Myocyte (in vitro differentiated cells): ENCODE results near the gene NTNG2. TPM values are rescaled to one million over a fixed set of nuclear protein-coding genes. Genes with fewer than 3 reads are reported as not detected.
A peak's percentile ranks its signal among the peaks of the same experiment; 100 is the strongest.
"Not testable (repeated sequence)": the region's sequence is repeated elsewhere in the genome, so short reads cannot be mapped to it uniquely, and the experiment has no call there.

Source experiments
- DNase-seq: peaks from one replicate; pipeline ENCODE4 v3.0.0-alpha.2; 2012; ENCODE audit warnings: low read depth
- polyA plus RNA-seq: library from polyadenylated mRNA; unstranded; fragments of >200 nt; gene quantifications from one replicate; pipeline ENCODE4 v1.2.1, GENCODE V29; 2012; ENCODE audit warnings: missing spikeins
- total RNA-seq: library from RNA; depleted of rRNA; stranded (reverse); fragments of >200 nt; gene quantifications from 2 replicates; pipeline ENCODE4 v1.2.3, GENCODE V29; 2014

Gene NTNG2, protein sequence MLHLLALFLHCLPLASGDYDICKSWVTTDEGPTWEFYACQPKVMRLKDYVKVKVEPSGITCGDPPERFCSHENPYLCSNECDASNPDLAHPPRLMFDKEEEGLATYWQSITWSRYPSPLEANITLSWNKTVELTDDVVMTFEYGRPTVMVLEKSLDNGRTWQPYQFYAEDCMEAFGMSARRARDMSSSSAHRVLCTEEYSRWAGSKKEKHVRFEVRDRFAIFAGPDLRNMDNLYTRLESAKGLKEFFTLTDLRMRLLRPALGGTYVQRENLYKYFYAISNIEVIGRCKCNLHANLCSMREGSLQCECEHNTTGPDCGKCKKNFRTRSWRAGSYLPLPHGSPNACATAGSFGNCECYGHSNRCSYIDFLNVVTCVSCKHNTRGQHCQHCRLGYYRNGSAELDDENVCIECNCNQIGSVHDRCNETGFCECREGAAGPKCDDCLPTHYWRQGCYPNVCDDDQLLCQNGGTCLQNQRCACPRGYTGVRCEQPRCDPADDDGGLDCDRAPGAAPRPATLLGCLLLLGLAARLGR
- 2.0 and 4.5 TPM in 2 replicates for total RNA-seq
- 2.1 TPM for polyA plus RNA-seq

DNA sequence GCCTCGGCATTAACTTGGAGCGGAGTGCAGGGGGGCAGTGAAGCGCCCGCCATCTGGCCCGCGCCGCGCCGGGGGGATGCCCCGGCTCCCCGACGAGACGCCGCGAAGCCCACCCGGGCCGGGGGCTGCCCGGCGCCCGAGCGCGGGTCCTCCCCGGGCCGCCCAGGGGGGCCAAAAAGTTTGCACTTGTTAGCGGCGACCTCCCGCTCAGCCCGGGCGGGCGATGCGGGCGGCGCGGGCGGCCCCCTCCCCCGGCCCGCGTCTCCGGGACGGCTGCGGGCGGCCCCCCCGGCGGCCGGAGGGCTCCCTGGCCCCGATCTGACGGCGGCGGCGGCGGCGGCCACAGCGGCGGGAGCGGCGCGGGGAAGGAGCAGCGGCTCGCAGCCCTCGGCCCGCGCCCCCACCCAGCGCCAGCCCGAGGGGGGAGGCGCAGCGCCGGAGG is at the start of gene NTNG2:
TSS of gene NTNG2 (plus strand) at position 316 of the 442 bp plus-strand sequence. CDS start 4,774 bp downstream, outside the sequence.
- DNase-seq, result no peak

DNA sequence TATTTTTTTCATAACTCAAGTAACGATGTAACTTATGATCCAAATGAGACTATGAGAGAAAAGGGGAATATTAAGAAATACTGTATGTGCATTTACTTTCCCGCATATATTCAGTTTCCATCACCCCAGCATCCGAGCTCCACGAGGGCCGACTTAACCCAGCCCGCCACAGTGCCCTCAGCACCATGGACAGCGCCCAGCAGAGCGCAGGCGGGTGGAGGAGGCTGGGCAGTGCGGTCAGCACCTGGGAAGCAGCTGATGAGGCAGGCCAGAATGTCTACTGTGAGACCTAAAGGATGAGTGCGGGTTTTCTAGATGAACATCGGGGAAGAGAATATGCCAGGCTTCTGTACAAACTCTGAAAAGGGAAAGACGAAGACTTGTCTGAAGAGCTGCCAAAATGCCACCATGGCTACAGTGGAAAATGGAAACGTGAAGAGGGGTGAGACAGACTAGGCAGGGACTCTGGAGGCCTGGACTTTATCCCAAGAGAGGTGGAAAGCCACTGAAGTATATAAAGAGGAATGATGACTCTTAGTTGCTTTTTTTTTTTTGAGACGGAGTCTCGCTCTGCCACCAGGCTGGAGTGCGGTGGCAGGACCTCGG is 47.7 kb upstream of the NTNG2 start:
- DNase-seq, result peak; percentile 75

DNA sequence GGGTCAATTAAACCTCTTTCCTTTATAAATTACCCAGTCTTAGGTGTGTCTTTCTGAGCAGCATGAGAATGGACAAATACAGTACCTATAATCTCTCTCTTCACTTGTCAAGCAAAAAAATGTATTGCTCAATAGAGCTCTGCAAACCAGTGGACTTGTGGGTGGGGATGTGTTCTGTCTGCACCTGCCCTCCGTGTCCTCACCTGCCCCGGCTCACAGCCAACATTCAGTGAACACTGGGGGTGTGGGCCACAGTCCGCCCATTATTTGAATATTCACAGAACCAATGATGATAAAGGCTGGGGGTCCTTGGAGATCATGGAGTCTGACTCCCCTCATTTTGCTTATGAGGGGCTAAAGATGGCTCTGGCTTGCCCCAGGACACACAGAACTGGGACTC is 45.3 kb upstream of the NTNG2 start:
- DNase-seq, result no peak

DNA sequence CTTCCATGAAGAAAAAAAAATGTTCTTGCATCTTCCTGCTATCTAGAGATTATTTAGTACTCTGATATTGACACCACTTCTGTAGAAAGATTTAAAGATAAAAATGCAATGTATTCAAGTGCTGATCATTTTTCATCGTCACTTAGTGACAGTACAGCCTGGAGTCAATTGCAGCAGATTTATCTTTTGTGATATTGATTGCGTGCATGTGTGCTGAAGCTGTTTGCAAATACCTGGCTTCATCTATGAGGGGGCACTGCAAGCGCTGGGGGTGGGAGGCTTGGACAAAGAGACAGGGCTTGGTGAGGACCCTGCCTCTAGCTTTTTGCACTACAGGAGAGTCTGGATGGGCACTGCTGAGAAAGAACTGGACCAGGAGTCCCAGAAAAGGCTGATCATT is 44.2 kb upstream of the NTNG2 start:
- DNase-seq, result no peak

DNA sequence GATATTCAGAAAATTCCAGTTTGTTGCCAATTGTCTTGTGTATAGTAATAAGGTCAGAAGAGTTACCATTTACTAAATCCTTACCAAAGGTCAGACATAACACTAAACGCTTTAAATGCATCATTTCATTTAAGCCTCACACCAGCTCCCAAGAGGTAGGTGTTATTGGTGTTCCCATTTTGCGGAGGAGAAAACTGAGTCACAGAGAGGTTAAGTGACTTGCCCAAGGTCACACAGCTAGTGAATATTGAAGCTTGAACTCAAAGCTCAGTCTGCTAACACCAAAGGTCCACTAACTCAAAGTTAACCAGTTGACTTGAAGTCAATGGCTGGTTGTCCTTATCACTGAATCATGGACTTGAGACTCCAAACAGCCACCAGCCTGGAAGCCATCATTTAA is 40.8 kb upstream of the NTNG2 start:
- DNase-seq, result no peak

DNA sequence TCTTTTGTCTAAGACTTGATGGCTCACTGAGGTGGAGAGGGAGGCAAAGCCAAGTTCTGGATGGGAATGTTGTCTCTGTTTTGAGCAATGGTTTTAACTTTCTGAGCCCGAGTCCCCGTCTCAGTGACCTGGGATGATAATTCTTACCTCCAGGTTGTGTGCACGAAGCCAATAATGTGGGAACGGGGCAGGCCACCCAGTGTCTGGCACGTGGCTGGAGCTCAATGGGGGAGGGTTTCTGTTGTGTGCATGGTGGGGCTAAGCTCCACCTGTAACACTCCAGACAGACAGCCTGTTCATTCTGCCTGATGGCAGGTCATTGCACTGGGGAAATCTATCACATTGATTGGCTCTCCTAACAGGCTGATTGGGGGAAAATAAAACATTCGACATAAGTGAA is 37.1 kb upstream of the NTNG2 start:
- no peak for DNase-seq

DNA sequence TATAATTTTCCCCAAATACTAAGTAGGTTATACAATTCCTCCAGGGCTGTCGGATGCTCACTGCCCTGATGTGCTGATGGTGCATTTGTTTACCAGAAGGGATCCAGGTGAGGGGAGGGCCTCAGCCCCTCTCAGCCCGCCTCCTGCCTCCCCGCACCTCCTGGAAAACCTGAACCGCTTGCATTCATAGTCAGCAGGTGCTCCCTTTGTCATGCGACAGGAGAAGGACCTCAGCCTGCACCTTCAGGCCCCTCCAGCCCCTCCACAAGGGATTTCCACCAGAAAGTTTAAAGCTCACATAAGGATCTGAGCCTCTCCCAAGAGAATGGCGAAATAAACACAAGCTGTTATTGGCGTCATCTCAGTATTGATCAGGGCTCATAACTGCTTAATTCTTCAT is 36.5 kb upstream of the NTNG2 start:
- no peak for DNase-seq

DNA sequence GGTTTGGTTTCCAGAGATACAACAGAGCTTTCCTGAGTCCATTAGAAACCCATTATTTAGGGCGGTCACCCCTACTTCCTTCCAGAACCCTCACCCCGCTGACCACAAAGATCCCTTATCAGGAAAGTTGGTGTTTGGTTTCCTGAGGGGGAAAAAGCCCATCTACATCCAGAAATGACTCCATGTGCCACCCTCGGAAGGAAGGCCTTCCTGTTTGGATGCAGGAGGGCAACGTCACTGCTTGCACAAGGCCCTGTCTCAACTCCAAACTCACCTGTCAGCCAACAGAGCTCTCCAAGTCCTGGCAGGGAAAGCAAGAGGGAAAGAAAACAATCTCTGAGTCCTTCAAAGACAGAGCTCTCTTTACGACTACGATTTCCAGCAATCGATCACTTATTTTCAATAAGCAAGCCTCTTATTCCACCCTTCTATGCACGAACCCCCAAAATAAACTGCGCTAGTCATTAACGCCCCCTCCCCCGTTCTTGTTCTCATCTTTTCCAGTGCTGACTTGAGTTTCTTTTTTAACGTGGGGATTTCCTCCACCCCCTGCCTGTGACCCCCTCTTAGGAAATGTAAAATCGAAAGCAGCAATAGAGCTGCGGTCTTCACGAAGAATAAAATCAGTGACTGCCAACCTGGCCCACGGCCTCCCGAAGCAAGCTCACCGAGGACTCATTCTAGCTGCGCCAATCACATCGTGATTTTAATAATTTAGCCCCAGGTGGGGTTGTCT is 35.7 kb upstream of the NTNG2 start:
- DNase-seq, result no peak

DNA sequence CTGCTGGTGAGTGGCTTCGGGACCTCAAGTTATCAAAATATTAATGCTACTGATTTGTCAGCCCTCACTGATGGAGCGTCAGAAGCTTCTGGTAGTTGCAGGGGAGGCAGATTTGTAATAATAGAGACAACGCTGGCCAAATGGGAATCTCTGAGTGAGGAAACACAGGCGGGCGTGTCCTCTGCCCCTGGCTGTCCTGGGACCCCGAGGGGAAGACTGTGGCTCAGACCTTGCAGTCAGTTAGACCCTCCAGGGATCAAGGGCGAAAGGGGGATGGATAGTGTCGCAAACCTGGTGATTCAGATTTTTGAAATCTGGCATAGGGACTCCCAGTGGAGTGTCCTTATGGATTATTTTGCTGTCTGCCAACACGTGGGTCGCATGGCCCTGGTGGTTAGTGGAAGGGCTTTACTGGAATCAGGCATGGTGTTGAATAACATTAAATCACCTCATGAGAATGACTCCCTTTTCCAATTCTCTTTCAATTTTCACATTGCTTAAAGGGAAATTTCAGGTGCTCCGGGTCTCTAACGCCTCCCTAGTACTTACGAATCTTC is 35.1 kb upstream of the NTNG2 start:
- no peak for DNase-seq

DNA sequence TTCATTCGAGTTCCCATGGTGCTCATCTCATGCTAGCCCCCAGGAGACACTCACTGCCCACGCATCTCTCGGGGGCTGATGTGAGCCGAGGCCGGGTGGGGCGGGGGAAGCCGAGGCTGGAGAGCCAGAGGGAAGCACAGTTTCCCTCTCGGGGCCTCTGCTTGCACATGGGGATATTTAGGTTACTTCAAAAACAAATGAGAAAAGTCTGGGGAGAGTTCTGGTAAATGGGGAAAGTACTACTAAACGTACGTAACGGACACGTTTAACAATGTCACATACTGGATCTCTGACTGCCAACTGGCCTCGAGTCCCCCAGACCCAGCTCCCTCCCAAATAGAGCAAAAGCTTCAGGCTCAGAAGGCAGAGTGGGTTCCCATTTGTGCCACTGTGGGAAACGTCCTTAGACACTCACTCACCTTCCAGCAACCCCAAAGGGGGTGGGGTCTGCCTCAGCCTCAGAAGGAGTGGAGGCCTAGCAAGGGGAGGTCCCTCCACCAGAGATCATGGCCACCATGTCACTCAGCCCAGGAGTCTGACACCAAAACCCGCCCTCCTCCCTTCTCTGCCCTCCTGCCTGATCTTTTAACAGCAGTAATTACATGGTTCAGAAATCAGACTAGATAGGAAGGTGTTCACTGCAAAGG is 33.8 kb upstream of the NTNG2 start:
- no peak for DNase-seq

DNA sequence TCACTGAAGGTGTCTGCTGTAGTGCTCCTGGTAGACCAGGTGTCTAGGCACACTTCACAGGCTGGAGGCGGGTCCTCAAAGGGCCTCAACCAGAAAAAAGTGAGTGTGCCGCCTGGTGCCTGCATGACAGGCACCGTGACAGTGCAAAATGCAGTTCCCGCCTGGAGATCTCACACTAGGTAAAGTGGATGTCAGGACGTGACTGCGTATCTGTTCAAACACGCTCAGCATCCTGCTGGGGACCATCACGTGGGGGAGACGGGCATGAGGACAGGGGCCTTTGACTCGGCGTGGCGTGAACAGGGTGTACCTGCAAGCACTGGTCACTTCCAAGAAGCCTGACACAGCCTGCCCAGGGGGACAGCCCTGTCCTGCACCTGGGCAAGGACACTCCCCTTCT is 32.3 kb upstream of the NTNG2 start:
- no peak for DNase-seq

DNA sequence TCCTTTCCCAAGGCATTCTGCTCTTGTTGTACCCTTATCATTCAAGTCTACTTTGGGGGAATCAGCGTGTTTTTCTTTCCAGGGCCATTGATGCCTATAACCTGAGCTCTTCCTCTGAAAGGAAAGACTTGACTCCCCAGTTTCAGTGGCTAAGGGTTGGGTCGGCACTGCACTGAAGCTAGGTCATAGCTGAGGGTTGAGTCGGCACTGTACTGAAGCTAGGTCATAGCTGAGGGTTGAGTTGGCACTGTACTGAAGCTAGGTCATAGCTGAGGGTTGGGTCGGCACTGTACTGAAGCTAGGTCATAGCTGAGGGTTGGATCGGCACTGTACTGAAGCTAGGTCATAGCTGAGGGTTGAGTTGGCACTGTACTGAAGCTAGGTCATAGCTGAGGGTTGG is 27.8 kb upstream of the NTNG2 start:
- DNase-seq, result not testable (repeated sequence)

DNA sequence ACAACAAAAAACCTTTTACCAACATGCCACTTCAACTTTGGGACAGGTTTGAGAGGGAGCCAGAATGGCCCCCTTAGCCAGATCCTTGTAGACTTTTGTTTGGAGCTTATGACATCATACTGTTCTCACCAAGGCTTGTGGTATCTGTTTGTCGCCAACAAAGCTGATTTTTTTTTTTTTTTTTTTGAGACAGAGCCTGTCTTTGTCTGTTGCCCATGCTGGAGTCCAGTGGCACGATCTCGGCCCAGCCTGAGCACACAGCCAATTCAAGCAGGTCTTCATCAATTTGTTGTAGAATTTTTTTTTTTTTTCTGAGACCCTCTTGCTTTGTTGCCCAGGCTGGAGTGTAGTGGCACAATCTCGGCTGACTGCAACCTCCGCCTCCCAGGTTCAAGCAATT is 26.4 kb upstream of the NTNG2 start:
- no peak for DNase-seq

DNA sequence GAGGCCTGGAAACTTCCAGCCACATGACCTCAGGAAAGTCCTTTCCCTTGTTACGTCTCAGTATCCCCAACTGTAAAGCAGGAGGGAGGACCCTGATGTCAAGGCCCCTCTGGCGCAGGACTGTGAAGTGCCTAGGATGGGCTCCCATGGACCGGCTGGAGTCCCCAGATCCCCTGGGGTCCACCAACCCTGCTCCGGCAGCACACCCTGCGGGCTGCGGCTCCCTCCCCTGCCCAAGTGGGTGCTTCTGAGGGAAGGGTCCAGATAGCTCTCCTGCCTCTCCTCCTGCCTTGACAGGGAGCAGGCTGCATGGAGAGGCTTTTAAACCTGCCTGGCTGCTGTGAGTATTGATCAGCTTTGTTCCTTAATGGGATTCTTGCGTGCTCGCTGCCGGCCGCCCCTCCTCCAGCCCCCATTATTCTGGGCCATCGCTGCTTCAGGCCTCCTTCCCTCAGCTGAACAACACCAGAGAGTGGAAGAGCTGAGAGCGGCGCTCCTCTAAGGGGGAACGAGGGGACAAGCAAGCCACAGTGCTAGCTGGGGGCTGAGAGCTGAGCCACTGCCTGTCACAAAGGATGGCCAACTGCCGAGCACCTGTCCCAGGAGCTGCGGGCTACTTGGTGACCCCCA is 25.6 kb upstream of the NTNG2 start:
- no peak for DNase-seq

DNA sequence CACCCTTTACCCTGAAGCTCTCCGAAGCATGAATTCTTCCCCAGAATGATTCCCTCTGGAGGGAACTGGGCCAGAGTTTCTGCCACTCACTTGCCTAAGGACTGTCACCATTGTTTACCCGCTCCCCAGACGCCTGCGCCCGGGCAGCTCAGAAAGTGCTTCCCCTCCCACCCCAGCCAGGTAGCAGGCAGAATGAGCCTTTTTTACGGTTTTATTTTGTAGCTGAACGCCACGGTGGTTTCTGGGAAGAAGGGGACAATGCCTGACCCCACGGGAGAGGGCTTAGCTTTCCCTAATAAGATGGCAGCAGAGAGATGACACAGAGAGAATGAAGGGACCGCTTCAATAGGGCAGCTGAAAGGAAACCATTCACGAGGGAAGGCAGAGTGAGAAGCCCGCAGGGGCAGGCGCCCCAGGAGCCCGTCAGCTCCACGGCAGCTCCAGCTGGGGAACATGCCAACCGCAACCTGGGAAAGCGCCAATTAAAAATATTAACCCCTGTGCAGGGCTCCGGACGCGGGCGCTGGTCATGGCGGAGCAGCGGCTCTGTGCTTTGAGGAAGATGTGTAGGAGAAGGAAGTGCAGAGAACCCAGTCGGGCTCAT is 20.4 kb upstream of the NTNG2 start:
- peak; percentile 61 for DNase-seq

DNA sequence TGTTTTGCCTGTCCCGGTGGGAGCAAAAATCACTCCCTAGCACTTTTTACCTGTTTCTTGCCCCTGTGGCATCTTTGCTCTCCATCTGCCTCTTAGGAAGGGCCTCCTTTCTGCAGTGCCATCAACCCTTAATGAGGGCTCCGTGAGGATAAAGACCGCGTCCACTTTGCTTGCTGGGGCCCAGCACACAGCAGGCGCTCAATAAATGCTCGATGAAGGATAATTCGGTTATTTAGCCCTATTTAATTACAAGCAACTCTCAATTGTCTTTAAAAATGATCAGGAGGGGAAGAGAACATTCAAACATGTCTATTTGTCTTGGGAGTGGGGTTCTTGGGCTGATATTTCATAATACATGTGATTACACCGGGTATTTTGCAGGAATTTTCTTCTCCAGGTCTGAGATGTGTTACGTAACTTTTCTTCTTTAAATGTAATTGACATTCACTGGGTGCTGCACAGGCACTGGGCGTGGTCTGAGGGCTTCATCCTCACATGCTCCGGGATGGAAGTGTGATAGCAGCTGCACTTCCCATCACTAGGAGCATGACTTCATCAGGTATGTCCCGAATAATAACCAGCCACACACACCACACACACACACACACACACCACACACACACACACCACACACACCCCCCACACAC is 19.8 kb upstream of the NTNG2 start:
- DNase-seq, result peak; percentile 49

DNA sequence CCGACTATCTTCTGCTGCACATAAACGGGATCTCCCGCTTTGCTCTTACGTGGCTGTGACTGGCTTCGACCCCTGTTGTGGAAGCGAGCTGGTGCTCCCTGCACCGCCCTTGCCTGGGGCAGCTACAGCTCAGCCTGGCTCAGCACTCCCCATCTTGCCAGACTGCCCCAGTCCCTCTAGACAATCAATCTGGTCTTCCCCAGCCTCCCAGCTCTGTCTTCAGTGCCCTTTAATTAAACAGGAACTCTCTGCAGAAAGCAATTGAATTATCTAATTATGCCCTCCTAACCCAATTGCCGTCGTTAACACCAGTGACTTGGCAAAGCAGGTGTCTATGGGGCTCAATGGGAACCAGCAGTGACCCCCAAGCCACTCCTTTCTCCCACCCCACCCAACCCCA is 18.9 kb upstream of the NTNG2 start:
- no peak for DNase-seq

DNA sequence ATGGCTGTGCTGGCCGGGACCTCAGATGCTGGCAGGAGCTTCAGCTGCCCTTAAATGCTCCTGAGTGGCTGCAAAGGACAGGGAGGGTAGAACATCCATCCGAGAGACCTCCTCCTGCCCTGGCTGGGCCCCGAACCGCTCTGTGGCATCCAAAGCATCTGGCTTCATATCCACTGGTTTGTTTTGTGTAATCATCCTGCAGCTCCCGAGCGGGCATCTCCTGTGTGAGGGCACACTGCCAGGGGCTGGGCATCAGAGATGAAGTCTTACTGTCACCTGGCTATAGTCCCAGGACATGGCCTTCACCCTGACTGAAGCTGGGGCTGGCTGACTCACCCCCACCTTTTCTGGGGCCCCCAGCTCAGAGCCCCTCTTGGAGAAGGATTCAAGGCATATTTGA is 18.5 kb upstream of the NTNG2 start:
- no peak for DNase-seq

DNA sequence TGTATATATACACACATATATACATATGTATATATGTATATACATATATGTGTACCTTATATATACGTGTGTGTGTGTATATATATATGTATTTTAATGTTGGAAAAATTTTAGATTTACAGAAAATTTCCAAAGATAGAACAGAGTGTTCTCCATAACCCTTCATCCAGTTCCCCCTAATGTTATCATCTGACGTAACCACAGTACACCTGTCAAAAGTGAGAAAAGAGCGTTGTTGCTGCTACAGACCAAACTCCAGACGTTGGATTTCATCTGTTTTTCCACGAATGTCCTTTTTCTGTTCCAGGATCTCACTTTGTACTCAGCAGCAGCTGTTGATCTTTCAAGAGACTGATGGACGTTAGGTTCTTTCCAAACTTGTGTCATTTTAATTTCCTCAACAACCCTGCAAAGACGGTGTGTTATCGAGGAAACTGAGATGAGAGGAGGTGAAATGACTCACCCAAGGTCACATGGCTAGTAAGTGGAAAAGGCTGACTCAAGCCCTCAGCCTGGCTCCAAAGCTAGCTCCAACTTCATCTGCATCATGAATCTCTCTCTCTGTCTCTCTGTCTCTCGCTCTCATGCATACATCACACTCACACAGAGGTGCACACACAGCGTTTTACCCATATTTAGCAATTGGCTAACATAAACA is 17.0 kb upstream of the NTNG2 start:
- DNase-seq, result no peak
